Measurements from ENCODE around the gene SPC25.

Gene SPC25

DNA sequence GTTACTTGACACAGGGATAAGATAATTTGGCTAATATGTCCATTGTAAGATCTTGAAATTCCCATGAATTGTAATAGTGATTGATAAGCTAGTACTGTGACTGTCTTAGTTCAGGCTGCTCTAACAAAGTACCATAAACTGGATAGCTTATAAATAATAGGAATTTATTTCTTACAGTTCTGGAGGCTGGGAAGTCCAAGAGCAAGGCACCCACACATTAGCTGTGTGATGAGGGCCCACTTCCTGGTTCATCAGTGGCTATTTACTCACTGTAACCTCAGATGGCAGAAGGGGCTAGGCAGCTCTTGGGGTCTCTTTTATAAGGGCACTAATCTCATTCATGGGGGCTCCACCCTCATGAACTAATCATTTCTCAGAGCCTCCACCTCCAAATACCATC lies 59.3 kb downstream of the SPC25 start:
- no peak for DNase-seq (ENCODE audit: extremely low spot score)
- ChIA-PET CTCF (interaction anchor here (1.4 to 1.8 kb wide), 2 partner anchors 9 to 13 kb away, joined by 4 to 6 read pairs; no protein-coding TSS in a partner anchor), POLR2A (no interaction called here)
- TF ChIP-seq, protein P1, sequence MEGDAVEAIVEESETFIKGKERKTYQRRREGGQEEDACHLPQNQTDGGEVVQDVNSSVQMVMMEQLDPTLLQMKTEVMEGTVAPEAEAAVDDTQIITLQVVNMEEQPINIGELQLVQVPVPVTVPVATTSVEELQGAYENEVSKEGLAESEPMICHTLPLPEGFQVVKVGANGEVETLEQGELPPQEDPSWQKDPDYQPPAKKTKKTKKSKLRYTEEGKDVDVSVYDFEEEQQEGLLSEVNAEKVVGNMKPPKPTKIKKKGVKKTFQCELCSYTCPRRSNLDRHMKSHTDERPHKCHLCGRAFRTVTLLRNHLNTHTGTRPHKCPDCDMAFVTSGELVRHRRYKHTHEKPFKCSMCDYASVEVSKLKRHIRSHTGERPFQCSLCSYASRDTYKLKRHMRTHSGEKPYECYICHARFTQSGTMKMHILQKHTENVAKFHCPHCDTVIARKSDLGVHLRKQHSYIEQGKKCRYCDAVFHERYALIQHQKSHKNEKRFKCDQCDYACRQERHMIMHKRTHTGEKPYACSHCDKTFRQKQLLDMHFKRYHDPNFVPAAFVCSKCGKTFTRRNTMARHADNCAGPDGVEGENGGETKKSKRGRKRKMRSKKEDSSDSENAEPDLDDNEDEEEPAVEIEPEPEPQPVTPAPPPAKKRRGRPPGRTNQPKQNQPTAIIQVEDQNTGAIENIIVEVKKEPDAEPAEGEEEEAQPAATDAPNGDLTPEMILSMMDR (IDR thresholded peaks at IDR 0.05; ENCODE audit: control extremely low read depth, extremely low read depth, low read depth, missing control alignments): no peak

DNA sequence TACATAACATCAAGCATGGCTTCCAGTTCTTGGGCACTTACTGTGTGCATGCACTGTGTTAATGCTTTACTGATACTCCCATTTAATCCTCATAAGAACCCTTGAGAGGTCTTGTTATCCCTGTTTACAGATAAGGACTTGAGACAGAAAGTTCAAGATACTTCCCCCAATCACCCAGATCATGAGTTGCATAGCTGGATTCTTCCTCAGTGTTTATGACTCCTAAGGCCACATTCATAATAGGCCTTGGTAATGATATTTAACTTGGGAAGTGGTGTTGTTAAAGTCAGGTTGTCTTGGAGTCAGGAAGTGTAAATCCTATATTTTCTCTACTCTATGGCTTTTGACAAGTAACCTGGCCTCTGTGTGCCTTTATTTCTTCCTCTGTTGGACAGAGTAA lies 65.1 kb downstream of the SPC25 start:
- no peak for DNase-seq (ENCODE audit: extremely low spot score)
- ChIA-PET CTCF (interaction anchor here (0.9 to 1.1 kb wide), 2 partner anchors 11 to 13 kb away, joined by 3 read pairs; no protein-coding TSS in a partner anchor), POLR2A (no interaction called here)
- TF ChIP-seq, protein P1 (IDR thresholded peaks at IDR 0.05; ENCODE audit: control extremely low read depth, extremely low read depth, low read depth, missing control alignments): no peak

DNA sequence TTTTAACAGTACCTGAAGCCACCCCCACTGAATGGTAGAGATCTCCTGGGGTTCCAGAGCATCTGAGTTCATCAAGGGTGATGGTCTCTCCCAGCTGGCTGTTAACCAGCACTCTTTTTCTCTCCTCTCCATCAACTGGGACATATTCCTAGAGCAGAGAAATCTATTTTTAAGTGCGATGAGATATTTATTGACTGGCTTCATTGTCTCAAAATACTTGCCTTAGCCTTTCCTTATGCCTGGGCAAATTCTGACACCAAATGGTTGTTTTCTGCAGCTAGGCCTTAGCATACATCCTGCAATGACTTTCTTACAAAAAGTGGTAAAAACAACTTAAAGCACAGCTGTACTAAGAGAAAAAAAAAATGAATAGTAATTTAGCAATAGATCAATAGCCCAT lies 68.2 kb downstream of the SPC25 start:
- TF ChIP-seq, protein P1 (IDR thresholded peaks at IDR 0.05; ENCODE audit: control extremely low read depth, extremely low read depth, low read depth, missing control alignments): no peak
- CTCF ChIA-PET: interaction anchor here (2.2 kb wide), 1 partner anchor 9 kb away, joined by 6 read pairs; no protein-coding TSS in a partner anchor
- POLR2A ChIA-PET: no interaction called here
- DNase-seq (ENCODE audit: extremely low spot score): no peak

DNA sequence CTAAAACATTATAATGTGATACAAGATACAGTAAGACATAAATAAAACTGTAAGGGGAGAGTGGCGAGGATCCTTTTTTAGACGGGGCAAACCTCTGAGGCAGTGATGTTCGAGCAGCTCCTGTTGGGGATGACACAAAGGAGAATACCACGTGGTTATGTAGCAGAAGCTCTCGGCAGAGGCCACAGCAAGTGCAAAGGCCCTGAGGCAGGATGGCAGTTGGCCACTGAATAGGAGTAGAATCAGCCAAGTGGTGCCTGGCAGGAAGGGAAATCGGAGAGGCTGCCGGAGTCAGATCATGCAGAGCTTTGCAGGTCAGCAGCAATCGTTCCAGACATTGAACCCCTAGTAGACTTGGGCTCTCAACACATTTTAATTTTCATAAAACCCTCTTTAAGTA lies 68.7 kb downstream of the SPC25 start:
- TF ChIP-seq, protein P1 (IDR thresholded peaks at IDR 0.05; ENCODE audit: control extremely low read depth, extremely low read depth, low read depth, missing control alignments): no peak
- no peak for DNase-seq (ENCODE audit: extremely low spot score)
- POLR2A ChIA-PET: no interaction called here
- CTCF ChIA-PET: interaction anchor here (2.2 kb wide), 1 partner anchor 9 kb away, joined by 6 read pairs; no protein-coding TSS in a partner anchor
